ENCODE data around the gene PLG.

- TF ChIP-seq EZH2 (optimal IDR thresholded peaks at IDR 0.05; ENCODE audit: low read depth, low read length) (no peak), CTCF (IDR thresholded peaks at IDR 0.05; ENCODE audit: low read length) (no peak)
These were observed 90.7 kb downstream of the PLG start for GRCh38 chr6:160792708-160793107.
